HG02852 (cell line): Measurements from ENCODE around the gene RASSF4.
"Not testable (repeated sequence)": the region's sequence is repeated elsewhere in the genome, so short reads cannot be mapped to it uniquely, and the experiment has no call there.

Experiments used
- ATAC-seq: cut with Tn5 transposase; IDR thresholded peaks from one replicate; pipeline ENCODE4 v1.9.1; 2021; ENCODE audit warnings: mild to moderate bottlenecking, moderate library complexity; ENCODE audit not compliant: unreplicated experiment

Gene RASSF4

GRCh38 chr10:45000752-45001380 lies 41.3 kb downstream of the RASSF4 start, which contains the start of gene ZNF22:
Gene ZNF22 (plus strand): TSS chr10:45000923. CDS start chr10:45003369, 2,446 bp downstream.
- peak; percentile 63 for ATAC-seq

GRCh38 chr10:45001381-45002148 lies 42.0 kb downstream of the RASSF4 start:
- peak; percentile 81 for ATAC-seq

GRCh38 chr10:45003432-45004000 lies 43.9 kb downstream of the RASSF4 start:
- no peak for ATAC-seq

DNA sequence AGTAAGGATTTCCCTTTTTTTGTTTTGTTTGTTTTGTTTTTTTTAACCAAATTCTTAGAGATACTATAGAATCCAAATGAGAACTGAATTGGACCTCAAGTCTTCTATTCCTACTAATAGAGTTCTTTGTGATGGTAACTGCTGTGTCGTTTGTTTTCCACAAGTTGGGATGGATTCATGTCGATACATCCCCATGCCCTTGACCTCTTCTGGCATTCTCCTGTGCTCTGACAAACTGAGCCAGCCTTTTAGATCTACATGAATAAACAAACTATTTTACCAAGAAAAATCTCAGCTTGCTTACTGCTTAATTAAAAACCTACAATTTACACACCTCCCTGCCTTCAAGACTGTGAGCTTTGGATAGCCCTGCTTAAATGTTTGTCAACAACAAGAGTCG lies 45.1 kb downstream of the RASSF4 start:
- ATAC-seq = no peak

GRCh38 chr10:45005284-45005683 lies 45.7 kb downstream of the RASSF4 start:
- no peak for ATAC-seq

DNA sequence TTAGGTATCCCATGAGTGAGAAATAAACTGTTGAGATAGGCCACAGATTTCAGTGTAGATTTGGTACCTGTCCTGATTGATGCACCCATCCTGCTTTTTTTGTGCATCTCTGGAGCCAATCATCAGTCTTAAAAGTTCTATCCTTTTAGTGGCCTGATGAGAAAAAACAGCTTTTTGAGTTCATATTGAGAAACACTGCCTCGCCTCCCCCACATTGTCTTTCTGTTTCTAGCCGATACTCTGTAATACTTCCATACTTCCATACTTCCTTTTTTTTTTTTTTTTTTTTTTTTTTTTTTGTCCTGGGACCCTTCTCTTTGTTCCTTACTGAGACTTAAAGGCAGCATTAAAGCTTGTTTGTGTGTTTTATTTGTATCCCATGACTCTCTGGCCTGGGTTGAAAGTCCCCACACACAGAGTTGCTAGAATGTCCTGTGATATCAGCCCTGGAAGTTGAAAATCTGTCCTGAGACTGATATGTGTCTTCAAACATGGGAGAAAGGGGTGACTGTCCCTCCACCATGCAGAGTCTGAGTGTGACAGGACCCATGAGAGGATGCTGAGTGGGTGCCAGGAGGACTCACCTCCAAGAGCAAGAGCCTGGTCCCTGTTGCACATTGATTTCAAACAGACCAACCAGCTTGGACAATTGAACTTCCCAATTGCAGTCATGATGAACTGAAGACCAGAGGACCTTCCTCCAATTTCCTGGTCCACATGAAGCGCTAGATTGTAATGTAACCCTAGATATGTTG lies 46.9 kb downstream of the RASSF4 start:
- no peak for ATAC-seq

- ATAC-seq = peak; percentile 79
Measured at GRCh38 chr10:45008524-45009161, 49.0 kb downstream of the RASSF4 start.

DNA sequence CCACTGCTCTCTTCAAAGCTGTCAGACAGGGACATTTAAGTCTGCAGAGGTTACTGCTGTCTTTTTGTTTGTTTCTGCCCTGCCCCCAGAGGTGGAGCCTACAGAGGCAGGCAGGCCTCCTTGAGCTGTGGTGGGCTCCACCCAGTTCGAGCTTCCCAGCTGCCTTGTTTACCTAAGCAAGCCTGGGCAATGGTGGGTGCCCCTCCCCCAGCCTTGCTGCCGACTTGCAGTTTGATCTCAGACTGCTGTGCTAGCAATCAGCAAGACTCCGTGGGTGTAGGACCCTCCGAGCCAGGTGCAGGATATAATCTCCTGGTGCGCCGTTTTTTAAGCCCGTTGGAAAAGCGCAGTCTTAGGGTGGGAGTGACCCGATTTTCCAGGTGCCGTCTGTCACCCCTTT lies 55.0 kb downstream of the RASSF4 start:
- ATAC-seq = not testable (repeated sequence)

- no peak for ATAC-seq
Measured at GRCh38 chr10:45015590-45015989, 56.0 kb downstream of the RASSF4 start.

GRCh38 chr10:45023426-45023825 lies 63.8 kb downstream of the RASSF4 start:
- ATAC-seq = no peak

GRCh38 chr10:45034301-45034700 lies 74.7 kb downstream of the RASSF4 start:
- ATAC-seq = no peak

- ATAC-seq = no peak
Measured at GRCh38 chr10:45035673-45036072, 76.1 kb downstream of the RASSF4 start.

GRCh38 chr10:45040921-45041542 lies 81.4 kb downstream of the RASSF4 start:
- ATAC-seq = no peak

DNA sequence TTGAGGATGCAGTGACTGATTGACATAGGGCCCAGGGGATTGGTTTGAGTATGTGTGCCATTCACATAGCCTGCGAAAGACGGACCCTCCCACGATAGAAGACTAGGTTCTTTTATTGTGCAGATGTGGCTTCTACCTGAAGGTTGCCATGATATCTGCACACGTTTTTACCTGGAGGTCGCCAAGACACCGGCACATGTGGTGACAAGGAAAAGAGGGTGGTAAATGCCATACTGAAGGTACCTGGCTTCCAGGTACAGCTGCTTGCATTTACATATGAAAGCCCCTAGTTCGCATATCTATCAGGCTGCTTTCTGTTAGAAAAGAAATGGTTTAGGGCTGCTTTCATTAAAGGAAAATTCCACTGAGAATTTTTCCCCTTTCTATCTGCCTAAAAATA lies 84.7 kb downstream of the RASSF4 start:
- ATAC-seq = no peak
